ENCODE data around the gene LRRC26.

The LRRC26 gene

DNA sequence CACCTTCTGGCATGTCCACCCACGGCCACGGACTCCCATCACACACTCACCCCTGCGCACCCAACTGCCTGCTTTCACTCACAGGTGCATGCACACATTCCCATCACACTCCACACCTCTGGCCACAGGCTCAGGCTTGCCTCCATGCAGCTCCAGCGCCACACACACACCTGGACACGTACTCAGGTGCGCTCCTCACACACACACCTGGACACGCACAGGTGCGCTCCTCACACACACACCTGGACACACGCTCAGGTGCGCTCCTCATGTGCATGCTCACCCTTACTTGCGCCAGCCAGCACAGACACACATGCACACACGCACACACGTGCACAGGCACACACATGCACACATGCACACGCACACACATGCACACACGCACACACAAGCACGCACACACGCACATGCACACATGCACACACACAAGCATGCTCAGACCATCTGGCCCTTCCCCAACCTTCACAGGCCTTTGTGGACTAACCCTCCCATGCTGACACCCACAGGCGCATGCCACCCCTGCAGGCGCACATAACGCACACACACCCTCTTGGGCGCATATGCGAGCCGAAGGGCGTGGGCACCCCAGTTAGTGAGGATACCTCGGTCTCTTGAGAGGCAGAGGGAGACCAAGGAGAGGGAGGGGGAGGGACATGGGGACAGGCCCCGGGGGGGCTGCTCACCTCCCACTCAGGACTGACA, 22.6 kb downstream of the LRRC26 start:
- Histone ChIP-seq H3K27ac (ENCODE audit: insufficient read depth in 1 of 2, low read depth in 1 of 2, low read length in 2 of 2, poor library complexity in 1 of 2, severe bottlenecking in 2 of 2) (no peak overlapping the region), H3K9me3 (ENCODE audit: control extremely low read depth in 1 of 5, control insufficient read depth in 4 of 5, insufficient read depth in 2 of 5, low read depth in 1 of 5, low read length in 4 of 5) (no peaks in the 10 kb centered on the region), H3K27me3 (replicated peaks in 2 of 5; ENCODE audit: control insufficient read depth in 4 of 5, insufficient read depth in 5 of 5, low read length in 4 of 5) (peaks cover 0 to 55% (median 4%) of the 10 kb centered on the region in 5 experiments), H3K4me1 (ENCODE audit: control extremely low read depth in 1 of 4, control insufficient read depth in 4 of 4, insufficient read depth in 4 of 4, low read length in 3 of 4) (no peaks in the 10 kb centered on the region), H3K36me3 (ENCODE audit: control insufficient read depth in 4 of 4, insufficient read depth in 4 of 4, low read length in 3 of 4) (no peaks in the 10 kb centered on the region), H3K4me3 (ENCODE audit: control insufficient read depth in 1 of 7, extremely low read depth in 1 of 7, insufficient read depth in 4 of 7, low read depth in 2 of 7, low read length in 6 of 7) (no peak overlapping the region)
- DNase-seq: no peak
- ChIA-PET POLR2A (no interaction called here), CTCF (no interaction called here)
- 89% methylated on average over 20 of the region's 26 CpGs for WGBS (ENCODE audit: insufficient coverage)

DNA sequence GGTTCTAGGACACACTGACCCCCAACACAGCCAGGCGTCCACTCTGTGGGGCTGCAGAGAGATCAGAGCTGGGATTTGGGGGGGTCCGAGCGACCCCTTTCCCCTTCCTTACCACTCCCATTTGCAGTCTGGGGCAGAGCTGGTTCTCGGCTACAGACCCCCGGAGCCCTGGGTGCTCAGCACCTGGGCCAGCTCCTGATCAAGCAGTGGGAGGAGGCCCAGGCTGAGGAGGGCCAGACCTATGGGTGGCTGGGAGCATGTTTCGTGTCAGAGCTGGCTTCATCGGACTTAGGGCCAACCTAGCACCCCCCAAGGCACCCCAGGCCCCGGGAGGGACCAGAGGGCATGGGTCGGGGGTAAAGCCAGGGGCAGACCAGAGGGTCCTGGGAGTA, 23.3 kb downstream of the LRRC26 start:
- Histone ChIP-seq H3K4me3 (ENCODE audit: control insufficient read depth in 1 of 7, extremely low read depth in 1 of 7, insufficient read depth in 4 of 7, low read depth in 2 of 7, low read length in 6 of 7) (no peak overlapping the region), H3K27ac (ENCODE audit: insufficient read depth in 1 of 2, low read depth in 1 of 2, low read length in 2 of 2, poor library complexity in 1 of 2, severe bottlenecking in 2 of 2) (no peak overlapping the region), H3K4me1 (ENCODE audit: control extremely low read depth in 1 of 4, control insufficient read depth in 4 of 4, insufficient read depth in 4 of 4, low read length in 3 of 4) (no peaks in the 10 kb centered on the region), H3K27me3 (replicated peaks in 2 of 5; ENCODE audit: control insufficient read depth in 4 of 5, insufficient read depth in 5 of 5, low read length in 4 of 5) (peaks cover 0 to 62% (median 8%) of the 10 kb centered on the region in 5 experiments), H3K9me3 (ENCODE audit: control extremely low read depth in 1 of 5, control insufficient read depth in 4 of 5, insufficient read depth in 2 of 5, low read depth in 1 of 5, low read length in 4 of 5) (no peaks in the 10 kb centered on the region), H3K36me3 (ENCODE audit: control insufficient read depth in 4 of 4, insufficient read depth in 4 of 4, low read length in 3 of 4) (no peaks in the 10 kb centered on the region)
- CTCF ChIA-PET: no interaction called here
- WGBS (ENCODE audit: insufficient coverage): 69% methylated on average over 6 of the region's 9 CpGs
- POLR2A ChIA-PET: no interaction called here
- no peak for DNase-seq

DNA sequence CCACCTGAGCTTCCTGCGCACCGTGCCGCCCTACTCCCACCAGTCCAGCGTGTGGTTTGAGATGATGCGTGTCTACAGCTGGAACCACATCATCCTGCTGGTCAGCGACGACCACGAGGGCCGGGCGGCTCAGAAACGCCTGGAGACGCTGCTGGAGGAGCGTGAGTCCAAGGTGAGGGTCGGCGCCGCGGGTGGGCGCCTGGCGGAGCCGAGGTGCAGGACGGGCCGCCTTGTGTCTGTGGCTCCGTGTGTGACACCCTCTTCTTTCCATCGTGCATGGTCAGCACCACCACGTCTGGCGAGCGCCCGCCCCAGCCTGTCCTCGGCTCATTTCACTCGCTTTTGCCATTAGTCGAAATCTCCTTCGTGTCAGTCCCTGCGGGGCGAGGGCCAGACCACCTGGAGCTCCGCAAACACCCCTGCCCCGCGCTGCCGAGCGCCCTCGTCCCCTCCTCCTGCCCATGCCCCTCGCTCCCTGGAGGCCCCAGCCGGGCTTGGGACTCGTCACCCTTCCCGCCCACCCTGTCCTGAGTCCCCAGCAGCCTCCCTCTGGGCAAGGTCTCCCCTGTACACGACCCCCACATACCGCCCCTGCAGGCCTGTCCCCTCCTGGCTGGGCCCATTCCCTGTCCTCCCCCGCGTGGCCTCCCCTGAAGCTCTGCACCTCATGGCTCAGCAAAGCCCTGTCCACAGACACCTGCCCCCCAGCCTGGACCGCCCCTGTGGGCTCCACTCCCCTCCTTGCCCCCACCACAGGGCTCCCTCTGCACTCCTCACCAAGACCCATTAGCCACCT, 23.9 kb downstream of the LRRC26 start:
- Histone ChIP-seq H3K4me1 (ENCODE audit: control extremely low read depth in 1 of 4, control insufficient read depth in 4 of 4, insufficient read depth in 4 of 4, low read length in 3 of 4) (no peaks in the 10 kb centered on the region), H3K27ac (ENCODE audit: insufficient read depth in 1 of 2, low read depth in 1 of 2, low read length in 2 of 2, poor library complexity in 1 of 2, severe bottlenecking in 2 of 2) (no peak overlapping the region), H3K9me3 (ENCODE audit: control extremely low read depth in 1 of 5, control insufficient read depth in 4 of 5, insufficient read depth in 2 of 5, low read depth in 1 of 5, low read length in 4 of 5) (no peaks in the 10 kb centered on the region), H3K36me3 (ENCODE audit: control insufficient read depth in 4 of 4, insufficient read depth in 4 of 4, low read length in 3 of 4) (no peaks in the 10 kb centered on the region), H3K27me3 (replicated peaks in 2 of 5; ENCODE audit: control insufficient read depth in 4 of 5, insufficient read depth in 5 of 5, low read length in 4 of 5) (peaks cover 0 to 68% (median 12%) of the 10 kb centered on the region in 5 experiments), H3K4me3 (ENCODE audit: control insufficient read depth in 1 of 7, extremely low read depth in 1 of 7, insufficient read depth in 4 of 7, low read depth in 2 of 7, low read length in 6 of 7) (no peak overlapping the region)
- no peak for DNase-seq
- ChIA-PET POLR2A (interaction anchor here (0.5 kb wide), 1 partner anchor 115 kb away, joined by 3 read pairs; no protein-coding TSS in a partner anchor), CTCF (no interaction called here)
- 56% methylated on average over 46 of the region's 49 CpGs for WGBS (ENCODE audit: insufficient coverage)

DNA sequence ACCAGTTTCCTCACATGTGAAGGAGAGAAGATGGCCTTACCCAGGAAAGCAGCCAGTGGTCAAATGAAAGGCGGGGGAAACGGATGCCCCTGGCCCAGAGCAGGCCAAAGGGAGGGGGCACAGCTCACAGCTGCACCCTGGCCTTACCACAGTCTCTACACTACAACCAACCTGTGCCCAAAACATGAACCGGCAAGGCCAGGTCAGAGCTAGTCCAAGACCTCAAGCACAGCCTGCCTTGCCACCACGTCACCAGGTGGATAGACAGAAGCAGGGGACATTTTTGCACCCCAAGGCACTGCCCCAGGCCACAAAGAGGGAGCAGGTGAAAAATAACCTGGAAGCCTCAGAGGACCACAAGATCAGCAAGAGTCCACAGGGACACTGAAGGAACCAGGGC, 26.4 kb downstream of the LRRC26 start:
- DNase-seq: no peak
- 58% methylated on average over 3 of the region's 4 CpGs for whole genome bisulfite sequencing (ENCODE audit: insufficient coverage)
- Histone ChIP-seq H3K27me3 (replicated peaks in 2 of 5; ENCODE audit: control insufficient read depth in 4 of 5, insufficient read depth in 5 of 5, low read length in 4 of 5) (peaks cover 0 to 82% (median 22%) of the 10 kb centered on the region in 5 experiments), H3K27ac (ENCODE audit: insufficient read depth in 1 of 2, low read depth in 1 of 2, low read length in 2 of 2, poor library complexity in 1 of 2, severe bottlenecking in 2 of 2) (no peak overlapping the region), H3K4me1 (ENCODE audit: control extremely low read depth in 1 of 4, control insufficient read depth in 4 of 4, insufficient read depth in 4 of 4, low read length in 3 of 4) (peaks cover 0 to 9% (median 6%) of the 10 kb centered on the region in 4 experiments), H3K4me3 (ENCODE audit: control insufficient read depth in 1 of 7, extremely low read depth in 1 of 7, insufficient read depth in 4 of 7, low read depth in 2 of 7, low read length in 6 of 7) (no peak overlapping the region), H3K9me3 (ENCODE audit: control extremely low read depth in 1 of 5, control insufficient read depth in 4 of 5, insufficient read depth in 2 of 5, low read depth in 1 of 5, low read length in 4 of 5) (no peaks in the 10 kb centered on the region), H3K36me3 (ENCODE audit: control insufficient read depth in 4 of 4, insufficient read depth in 4 of 4, low read length in 3 of 4) (no peaks in the 10 kb centered on the region)
- ChIA-PET CTCF (interaction anchor here (1.5 kb wide), 1 partner anchor 14 kb away, joined by 3 read pairs; no protein-coding TSS in a partner anchor), POLR2A (no interaction called here)

GRCh38 chr9:137141976-137142936, 27.6 kb downstream of the LRRC26 start:
- Histone ChIP-seq H3K27me3 (replicated peaks in 2 of 5; ENCODE audit: control insufficient read depth in 4 of 5, insufficient read depth in 5 of 5, low read length in 4 of 5) (peaks cover 0 to 84% (median 27%) of the 10 kb centered on the region in 5 experiments), H3K27ac (ENCODE audit: insufficient read depth in 1 of 2, low read depth in 1 of 2, low read length in 2 of 2, poor library complexity in 1 of 2, severe bottlenecking in 2 of 2) (no peak overlapping the region), H3K4me1 (ENCODE audit: control extremely low read depth in 1 of 4, control insufficient read depth in 4 of 4, insufficient read depth in 4 of 4, low read length in 3 of 4) (peaks cover 0 to 15% (median 7%) of the 10 kb centered on the region in 4 experiments), H3K9me3 (ENCODE audit: control extremely low read depth in 1 of 5, control insufficient read depth in 4 of 5, insufficient read depth in 2 of 5, low read depth in 1 of 5, low read length in 4 of 5) (no peaks in the 10 kb centered on the region), H3K4me3 (ENCODE audit: control insufficient read depth in 1 of 7, extremely low read depth in 1 of 7, insufficient read depth in 4 of 7, low read depth in 2 of 7, low read length in 6 of 7) (no peak overlapping the region), H3K36me3 (ENCODE audit: control insufficient read depth in 4 of 4, insufficient read depth in 4 of 4, low read length in 3 of 4) (no peaks in the 10 kb centered on the region)
- 89% methylated on average over 21 of the region's 24 CpGs for WGBS (ENCODE audit: insufficient coverage)
- DNase-seq: no peak
- POLR2A ChIA-PET: no interaction called here
- CTCF ChIA-PET: interaction anchor here (1.3 kb wide), 1 partner anchor 9 kb away, joined by 3 read pairs; no protein-coding TSS in a partner anchor

DNA sequence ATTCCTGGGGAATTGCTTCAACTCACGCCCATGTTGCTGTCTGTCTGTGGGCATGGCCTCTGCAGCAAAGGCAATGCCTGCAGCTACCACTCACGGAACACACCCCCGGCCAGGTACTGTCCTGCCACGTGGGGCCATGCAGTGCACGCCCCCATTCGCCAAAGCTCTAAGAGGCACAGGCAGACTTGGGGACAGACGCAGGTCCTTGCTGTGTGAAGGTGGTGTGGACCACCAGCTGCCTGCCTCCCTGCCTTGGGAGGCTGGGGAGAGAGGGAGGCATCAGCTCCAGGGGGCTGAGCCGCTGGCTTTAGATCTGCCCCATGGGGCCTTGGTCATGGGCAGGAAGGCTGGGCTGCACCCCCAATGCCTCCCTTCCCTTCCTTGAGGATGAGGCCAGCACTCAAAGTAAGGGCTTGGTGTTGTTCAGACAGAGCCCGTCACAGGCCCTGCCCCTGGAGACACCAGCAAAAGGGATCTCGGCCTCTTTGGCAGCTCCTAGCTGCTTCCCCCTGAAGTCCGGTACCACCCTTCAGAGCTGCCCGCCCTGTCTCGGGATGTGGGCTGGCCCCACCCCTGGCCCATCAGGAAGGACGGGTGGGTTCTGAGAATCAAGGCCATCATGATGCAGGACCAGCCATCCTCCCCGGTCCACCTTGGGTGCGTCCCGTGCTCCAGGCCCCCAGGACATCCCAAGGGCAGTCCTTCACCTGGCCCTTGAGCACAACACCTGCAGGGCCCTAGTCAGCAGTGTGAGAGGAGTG, 28.6 kb downstream of the LRRC26 start:
- ChIA-PET CTCF (no interaction called here), POLR2A (no interaction called here)
- Histone ChIP-seq H3K4me1 (ENCODE audit: control extremely low read depth in 1 of 4, control insufficient read depth in 4 of 4, insufficient read depth in 4 of 4, low read length in 3 of 4) (peaks cover 0 to 15% (median 7%) of the 10 kb centered on the region in 4 experiments), H3K4me3 (ENCODE audit: control insufficient read depth in 1 of 7, extremely low read depth in 1 of 7, insufficient read depth in 4 of 7, low read depth in 2 of 7, low read length in 6 of 7) (no peak overlapping the region), H3K9me3 (ENCODE audit: control extremely low read depth in 1 of 5, control insufficient read depth in 4 of 5, insufficient read depth in 2 of 5, low read depth in 1 of 5, low read length in 4 of 5) (no peaks in the 10 kb centered on the region), H3K27me3 (replicated peaks in 2 of 5; ENCODE audit: control insufficient read depth in 4 of 5, insufficient read depth in 5 of 5, low read length in 4 of 5) (peaks cover 0 to 85% (median 28%) of the 10 kb centered on the region in 5 experiments), H3K36me3 (ENCODE audit: control insufficient read depth in 4 of 4, insufficient read depth in 4 of 4, low read length in 3 of 4) (no peaks in the 10 kb centered on the region), H3K27ac (ENCODE audit: insufficient read depth in 1 of 2, low read depth in 1 of 2, low read length in 2 of 2, poor library complexity in 1 of 2, severe bottlenecking in 2 of 2) (no peak overlapping the region)
- no peak for DNase-seq
- WGBS (ENCODE audit: insufficient coverage): 83% methylated on average over 10 of the region's 17 CpGs
